Measurements from ENCODE around the gene GSTCD. TPM values are rescaled to one million over a fixed set of nuclear protein-coding genes. Genes with fewer than 3 reads are reported as not detected.

Gene GSTCD
- total and polyA plus RNA-seq, 9 of the 15 experiments (the other 6 are each of a cell fraction or from before 2014, with no cell fraction given): 4.5 to 36.3 (median 16.0) TPM

DNA sequence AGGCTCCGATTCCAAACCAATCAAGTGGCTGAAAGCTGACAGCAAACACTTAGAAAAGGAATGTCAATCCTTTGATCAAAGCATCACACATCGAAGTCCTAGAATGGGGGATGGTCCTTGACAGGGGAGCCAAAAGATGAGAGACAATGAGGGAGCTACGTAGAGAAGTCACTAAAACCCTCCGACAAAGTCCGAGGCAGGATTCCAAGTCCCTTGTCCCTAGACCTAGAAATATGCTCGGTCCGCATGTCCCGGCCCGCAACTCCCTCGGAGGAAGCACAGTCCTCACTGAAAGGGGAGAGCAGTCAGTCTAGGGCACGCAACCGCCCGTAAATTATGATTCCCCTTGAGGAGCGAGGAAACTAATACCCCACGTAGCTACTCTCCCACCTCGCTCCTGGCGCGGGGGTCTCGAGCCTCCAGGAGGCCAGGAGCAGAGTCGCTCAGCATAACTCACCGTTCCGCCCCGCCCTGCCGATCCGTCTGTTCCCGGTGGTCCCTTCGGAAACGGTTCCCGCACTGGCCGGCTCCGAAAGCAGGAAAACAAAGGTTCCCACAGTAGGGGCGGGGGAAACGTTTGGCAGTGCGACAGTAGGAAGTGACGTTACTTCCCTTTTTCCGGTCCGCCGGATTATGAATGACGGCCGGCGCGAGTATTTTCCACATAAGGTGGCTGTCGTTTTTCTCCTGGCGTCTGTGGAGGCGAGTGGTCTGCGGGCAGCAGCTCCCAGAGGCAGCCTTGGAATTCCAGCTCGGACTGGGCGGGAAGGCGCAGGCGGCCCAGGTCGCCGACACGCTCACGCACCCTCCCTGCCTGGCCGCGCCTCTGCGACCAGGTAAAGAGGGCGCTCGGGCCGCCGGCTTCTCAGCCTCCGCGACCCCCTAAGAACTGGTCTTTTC, at the start of gene GSTCD, which contains the start of gene INTS12 (continued):
- TF ChIP-seq, protein P1, sequence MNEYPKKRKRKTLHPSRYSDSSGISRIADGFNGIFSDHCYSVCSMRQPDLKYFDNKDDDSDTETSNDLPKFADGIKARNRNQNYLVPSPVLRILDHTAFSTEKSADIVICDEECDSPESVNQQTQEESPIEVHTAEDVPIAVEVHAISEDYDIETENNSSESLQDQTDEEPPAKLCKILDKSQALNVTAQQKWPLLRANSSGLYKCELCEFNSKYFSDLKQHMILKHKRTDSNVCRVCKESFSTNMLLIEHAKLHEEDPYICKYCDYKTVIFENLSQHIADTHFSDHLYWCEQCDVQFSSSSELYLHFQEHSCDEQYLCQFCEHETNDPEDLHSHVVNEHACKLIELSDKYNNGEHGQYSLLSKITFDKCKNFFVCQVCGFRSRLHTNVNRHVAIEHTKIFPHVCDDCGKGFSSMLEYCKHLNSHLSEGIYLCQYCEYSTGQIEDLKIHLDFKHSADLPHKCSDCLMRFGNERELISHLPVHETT (CRISPR knock-in tag; conservative IDR thresholded peaks at IDR 0.05 in 1 of 2, IDR thresholded peaks at IDR 0.05 in 1 of 2): peak in 1 of 2 experiments; percentile 100; a peak in 3 of 4 replicates
- TF ChIP-seq ZSCAN29 (IDR thresholded peaks at IDR 0.05) (no peak), POU5F1 (IDR thresholded peaks at IDR 0.05; ENCODE audit: borderline replicate concordance, low read depth, low read length, partially characterized antibody) (no peak)
- TF ChIP-seq, protein P2, sequence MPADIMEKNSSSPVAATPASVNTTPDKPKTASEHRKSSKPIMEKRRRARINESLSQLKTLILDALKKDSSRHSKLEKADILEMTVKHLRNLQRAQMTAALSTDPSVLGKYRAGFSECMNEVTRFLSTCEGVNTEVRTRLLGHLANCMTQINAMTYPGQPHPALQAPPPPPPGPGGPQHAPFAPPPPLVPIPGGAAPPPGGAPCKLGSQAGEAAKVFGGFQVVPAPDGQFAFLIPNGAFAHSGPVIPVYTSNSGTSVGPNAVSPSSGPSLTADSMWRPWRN (IDR thresholded peaks at IDR 0.05; ENCODE audit: low read depth): no peak

DNA sequence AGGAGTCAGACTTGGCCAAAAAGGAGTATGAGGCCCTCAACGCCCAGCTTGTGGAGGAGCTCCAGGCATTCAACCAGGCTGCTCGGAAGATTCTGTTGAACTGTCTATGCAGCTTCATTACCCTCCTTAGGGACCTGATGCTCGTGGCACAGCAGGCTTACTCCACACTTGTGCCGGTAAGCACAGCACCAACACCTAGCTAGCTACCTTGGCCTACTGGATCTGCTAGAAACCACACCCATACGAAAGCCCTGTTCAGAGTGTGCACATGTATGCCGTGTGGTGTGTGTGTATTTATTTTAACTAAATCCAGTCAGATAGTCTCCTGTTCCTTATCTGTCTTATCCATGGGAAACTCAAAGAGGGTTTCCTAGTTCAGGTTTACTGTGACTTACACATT, 49.4 kb upstream of the GSTCD start:
- Histone ChIP-seq H3K36me3 (ENCODE audit: control insufficient read depth, insufficient read depth, low read length) (no peaks in the 10 kb centered on the region), H4K20me1 (replicated peaks; ENCODE audit: control insufficient read depth, insufficient read depth, low read length) (no peaks in the 10 kb centered on the region), H3K27ac (ENCODE audit: extremely low read depth, low read depth, low read length) (no peak overlapping the region), H3K9me3 (replicated peaks; ENCODE audit: control insufficient read depth, insufficient read depth, low read depth, low read length) (no peaks in the 10 kb centered on the region), H3K79me2 (ENCODE audit: control insufficient read depth, insufficient read depth, low read length) (no peaks in the 10 kb centered on the region), H3K4me3 (no peak overlapping the region), H3K4me1 (replicated peaks in 1 of 2; ENCODE audit: control insufficient read depth in 2 of 2, insufficient read depth in 2 of 2, low read length in 2 of 2) (no peaks in the 10 kb centered on the region), H3K9me1 (ENCODE audit: control insufficient read depth, insufficient read depth, low read length) (no peaks in the 10 kb centered on the region), H3K4me2 (ENCODE audit: insufficient read depth, low read length) (no peak overlapping the region), H3K27me3 (ENCODE audit: control insufficient read depth in 2 of 2, insufficient read depth in 2 of 2, low read length in 2 of 2) (peaks cover 0 to 4% of the 10 kb centered on the region in 2 experiments; a peak in 2 of 5 replicates), H2AFZ (ENCODE audit: low read depth, low read length) (peak overlapping the region; percentile 51; the same call in 1 of the 2 replicates), H3K9ac (ENCODE audit: insufficient read depth in 1 of 2, low read depth in 2 of 2, low read length in 2 of 2) (peak overlapping the region in 1 of 2 experiments; percentile 53; a peak in 1 of 4 replicates)
- TF ChIP-seq JUND (IDR thresholded peaks at IDR 0.05; ENCODE audit: borderline replicate concordance, low read depth, low read length): no peak
- TF ChIP-seq JUND (tag; IDR thresholded peaks at IDR 0.05; ENCODE audit: borderline replicate concordance, low read depth, low read length): no peak
- no peak for TF ChIP-seq ESRRA (IDR thresholded peaks at IDR 0.05; ENCODE audit: borderline replicate concordance, low read depth)
- TF ChIP-seq, protein P3, sequence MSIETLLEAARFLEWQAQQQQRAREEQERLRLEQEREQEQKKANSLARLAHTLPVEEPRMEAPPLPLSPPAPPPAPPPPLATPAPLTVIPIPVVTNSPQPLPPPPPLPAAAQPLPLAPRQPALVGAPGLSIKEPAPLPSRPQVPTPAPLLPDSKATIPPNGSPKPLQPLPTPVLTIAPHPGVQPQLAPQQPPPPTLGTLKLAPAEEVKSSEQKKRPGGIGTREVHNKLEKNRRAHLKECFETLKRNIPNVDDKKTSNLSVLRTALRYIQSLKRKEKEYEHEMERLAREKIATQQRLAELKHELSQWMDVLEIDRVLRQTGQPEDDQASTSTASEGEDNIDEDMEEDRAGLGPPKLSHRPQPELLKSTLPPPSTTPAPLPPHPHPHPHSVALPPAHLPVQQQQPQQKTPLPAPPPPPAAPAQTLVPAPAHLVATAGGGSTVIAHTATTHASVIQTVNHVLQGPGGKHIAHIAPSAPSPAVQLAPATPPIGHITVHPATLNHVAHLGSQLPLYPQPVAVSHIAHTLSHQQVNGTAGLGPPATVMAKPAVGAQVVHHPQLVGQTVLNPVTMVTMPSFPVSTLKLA (conservative IDR thresholded peaks at IDR 0.05): no peak
- TF ChIP-seq COPS2 (conservative IDR thresholded peaks at IDR 0.05): no peak
- TF ChIP-seq ZNF77 (CRISPR knock-in tag; IDR thresholded peaks at IDR 0.05): no peak
- TF ChIP-seq, protein P4, sequence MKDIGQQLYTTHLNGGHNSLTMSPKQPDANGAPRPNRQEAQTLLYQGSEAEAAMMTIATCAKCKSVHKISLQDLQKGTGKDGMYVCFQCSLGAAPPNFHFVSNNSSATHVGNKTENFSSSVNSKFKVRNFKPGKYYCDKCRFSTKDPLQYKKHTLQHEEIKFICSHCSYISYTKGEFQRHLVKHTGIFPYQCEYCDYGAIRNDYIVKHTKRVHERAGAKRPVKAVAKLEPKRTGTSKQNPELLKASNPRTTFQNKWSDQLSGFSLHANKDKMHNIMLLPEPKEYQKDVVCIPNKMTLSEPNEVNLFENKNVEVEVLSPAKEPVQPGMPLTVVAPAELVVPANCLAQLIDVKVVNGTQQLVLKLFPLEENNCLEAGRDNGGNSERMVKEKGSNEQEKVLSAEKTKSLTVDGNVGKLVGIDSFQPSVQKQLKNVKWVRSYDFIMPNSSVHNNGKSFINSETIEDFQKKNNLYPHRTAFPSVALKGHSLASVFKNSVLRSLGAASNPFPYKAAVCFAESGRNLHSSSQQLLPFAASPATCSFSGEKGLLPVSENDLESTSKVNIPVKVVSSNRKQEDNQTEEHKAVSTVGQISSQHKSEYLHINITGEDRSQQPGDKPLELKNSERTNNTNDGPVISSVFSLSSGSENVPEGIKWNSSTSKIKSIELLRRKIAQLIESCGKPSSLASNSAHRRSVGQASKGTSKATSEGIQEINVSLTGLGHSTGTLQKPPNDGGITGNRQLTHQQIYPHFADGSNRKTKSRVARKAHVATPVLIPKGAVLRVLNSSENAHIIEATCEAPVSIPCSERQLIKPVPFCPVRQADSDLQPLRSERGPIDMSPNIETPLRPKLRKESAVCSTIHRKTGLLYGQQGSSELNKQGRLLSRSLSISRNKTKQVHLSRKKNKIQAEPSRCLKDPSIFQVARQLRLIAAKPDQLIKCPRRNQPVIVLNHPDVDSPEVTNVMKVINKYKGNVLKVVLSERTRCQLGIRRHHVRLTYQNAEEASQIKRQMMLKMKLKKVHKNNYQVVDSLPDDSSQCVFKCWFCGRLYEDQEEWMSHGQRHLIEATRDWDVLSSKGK (CRISPR knock-in tag; IDR thresholded peaks at IDR 0.05): no peak
- no TSS peak for BruUV-seq (replicated peaks)
- intact Hi-C loops (cut with micrococcal nuclease) (no loop called here), in situ Hi-C loops (cut with MboI) (no loop called here)
- ChIA-PET CTCF (ENCODE audit: low intra/inter-chr PET ratio) (no interaction called here), POLR2A (no interaction called here)
- no peak for DNase-seq (ENCODE audit: extremely low read depth in 1 of 4, low spot score in 3 of 4)
- ATAC-seq: peak; percentile 55
- no peak for FAIRE-seq
- 4% methylated on average over 6 of the region's 6 CpGs for whole genome bisulfite sequencing (ENCODE audit: insufficient coverage, low coverage, missing lambda C conversion rate)
